IMR-90 (cell line): ENCODE measurements around the gene PLEKHB1. TPM values are rescaled to one million over a fixed set of nuclear protein-coding genes. Genes with fewer than 3 reads are reported as not detected.

Experiments
- ATAC-seq: fragments of 200-7000 bp; cut with Tn5 transposase; 2 replicates; pipeline ENCODE4 v1.9.1; 2020; ENCODE audit warnings: low read depth, mild to moderate bottlenecking, moderate library complexity
- BruUV-seq: library from RNA; stranded (reverse); fragments of 400-500 nt; replicated peaks from 2 replicates; lab custom pipeline; 2021; lab: Mats Ljungman, UMichigan
- CTCF ChIA-PET: fragments of 300-600 bp; formaldehyde crosslinking; extraction: SDS; loops from one replicate; lab custom pipeline; 2021; ENCODE audit warnings: antibody characterized with exemption; lab: Yijun Ruan, JAX
- POLR2A ChIA-PET: fragments of 300-600 bp; sonication (Branson Sonifier 250); formaldehyde crosslinking; loops from one replicate; lab custom pipeline; 2022; ENCODE audit warnings: antibody characterized with exemption; ENCODE audit not compliant: unreplicated experiment; lab: Charles Lee
- DNase-seq: peaks from one replicate; pipeline ENCODE4 v3.0.0; 2013
- H2AFZ ChIP-seq: replicated peaks from 2 replicates; pipeline ENCODE3; 2013; ENCODE audit warnings: low read length, mild to moderate bottlenecking; ENCODE audit not compliant: poor library complexity
- H2AK5ac ChIP-seq: 2 replicates; pipeline ENCODE4 v1.6.1; 2013; ENCODE audit warnings: low read depth, low read length, inconsistent platforms
- H2AK9ac ChIP-seq: replicated peaks from 2 replicates; pipeline ENCODE3; 2013; ENCODE audit warnings: mild to moderate bottlenecking, low read depth, low read length, moderate library complexity; ENCODE audit not compliant: poor library complexity
- H2BK120ac ChIP-seq: 2 replicates; pipeline ENCODE4 v1.6.1; 2013; ENCODE audit warnings: low read depth, low read length, inconsistent platforms
- H2BK15ac ChIP-seq: 3 replicates; pipeline ENCODE4 v1.6.1; 2013; ENCODE audit warnings: low read depth, low read length, inconsistent platforms
- H2BK20ac ChIP-seq: 2 replicates; pipeline ENCODE4 v1.6.1; 2013; ENCODE audit warnings: low read depth, mild to moderate bottlenecking, inconsistent platforms, low read length, moderate library complexity
- H2BK5ac ChIP-seq: 2 replicates; pipeline ENCODE4 v1.6.1; 2013; ENCODE audit warnings: mild to moderate bottlenecking, low read depth, low read length, inconsistent platforms; ENCODE audit not compliant: poor library complexity, severe bottlenecking
- H3K14ac ChIP-seq: replicated peaks from 2 replicates; pipeline ENCODE4 v1.6.1; 2013; ENCODE audit warnings: low read depth, low read length, inconsistent platforms
- H3K18ac ChIP-seq: 2 replicates; pipeline ENCODE4 v1.6.1; 2013; ENCODE audit warnings: low read depth, low read length, control low read depth
- H3K23ac ChIP-seq: 2 replicates; pipeline ENCODE4 v1.6.1; 2013; ENCODE audit warnings: low read depth, low read length, inconsistent platforms
- H3K27ac ChIP-seq: 2 replicates; pipeline ENCODE4 v1.5.1; 2013; ENCODE audit warnings: mild to moderate bottlenecking, control low read depth, low read length; ENCODE audit not compliant: insufficient read depth
- H3K27me3 ChIP-seq: 2 replicates; pipeline ENCODE4 v1.6.1; 2013; ENCODE audit warnings: low read length; ENCODE audit not compliant: control insufficient read depth, insufficient read depth
- H3K36me3 ChIP-seq: 2 replicates; pipeline ENCODE4 v1.6.1; 2013; ENCODE audit warnings: low read length, mixed read lengths; ENCODE audit not compliant: control insufficient read depth, insufficient read depth
- H3K4ac ChIP-seq: 2 replicates; pipeline ENCODE4 v1.6.1; 2013; ENCODE audit warnings: low read depth, low read length, inconsistent platforms
- H3K4me1 ChIP-seq: 2 replicates; pipeline ENCODE4 v1.6.1; 2013; ENCODE audit warnings: low read length, mixed read lengths; ENCODE audit not compliant: control insufficient read depth, insufficient read depth
- H3K4me2 ChIP-seq: 2 replicates; pipeline ENCODE4 v1.6.1; 2013; ENCODE audit warnings: low read depth, mild to moderate bottlenecking, control low read depth, low read length, moderate library complexity
- H3K4me3 ChIP-seq: 2 replicates; pipeline ENCODE4 v1.5.1; 2013; ENCODE audit warnings: low read depth, mild to moderate bottlenecking, control low read depth, low read length, moderate library complexity; ENCODE audit not compliant: insufficient read depth
- H3K56ac ChIP-seq: 2 replicates; pipeline ENCODE4 v1.6.1; 2013; ENCODE audit warnings: low read length, inconsistent platforms; ENCODE audit not compliant: insufficient read depth; ENCODE audit errors: extremely low read depth
- H3K79me1 ChIP-seq, 2 experiments: 2 replicates each; pipeline ENCODE4 v1.6.1; 2013; ENCODE audit warnings: low read length in 2 of 2, inconsistent platforms in 1 of 2, low read depth in 1 of 2
- H3K9ac ChIP-seq: 2 replicates; pipeline ENCODE4 v1.6.1; 2013; ENCODE audit warnings: low read depth, low read length, control low read depth
- H3K9me1 ChIP-seq: 2 replicates; pipeline ENCODE4 v1.6.1; 2013; ENCODE audit warnings: low read length, inconsistent platforms; ENCODE audit not compliant: insufficient read depth
- H3K9me3 ChIP-seq: 2 replicates; pipeline ENCODE4 v1.6.1; 2013; ENCODE audit warnings: low read length; ENCODE audit not compliant: control insufficient read depth, insufficient read depth
- H4K20me1 ChIP-seq: 2 replicates; pipeline ENCODE4 v1.6.1; 2013; ENCODE audit warnings: low read length, inconsistent platforms; ENCODE audit not compliant: insufficient read depth
- H4K5ac ChIP-seq: 2 replicates; pipeline ENCODE4 v1.6.1; 2013; ENCODE audit warnings: mild to moderate bottlenecking, low read depth, low read length, control low read depth
- H4K8ac ChIP-seq, 2 experiments: 2 replicates each; pipeline ENCODE4 v1.6.1; 2013; ENCODE audit warnings: low read depth in 2 of 2, low read length in 2 of 2, control low read depth in 1 of 2, inconsistent platforms in 1 of 2
- H4K91ac ChIP-seq: 2 replicates; pipeline ENCODE4 v1.6.1; 2013; ENCODE audit warnings: low read depth, low read length, inconsistent platforms; ENCODE audit not compliant: insufficient read depth
- BHLHE40 ChIP-seq: fragments of 150-350 bp; IDR thresholded peaks from 2 replicates; pipeline ENCODE4 v1.6.1; 2016; ENCODE audit warnings: mild to moderate bottlenecking, low read depth, low read length
- CEBPB ChIP-seq: IDR thresholded peaks from 2 replicates; pipeline ENCODE4 v1.6.1; 2012; ENCODE audit warnings: low read depth, low read length, improper control_type of control experiment
- CHD1 ChIP-seq: IDR thresholded peaks from 2 replicates; pipeline ENCODE4 v1.6.1; 2012; ENCODE audit warnings: low read depth, low read length, improper control_type of control experiment
- FOS ChIP-seq: fragments of 150-350 bp; IDR thresholded peaks from 2 replicates; pipeline ENCODE4 v1.6.1; 2016; ENCODE audit warnings: low read depth, low read length
- MAFK ChIP-seq: IDR thresholded peaks from 2 replicates; pipeline ENCODE4 v1.6.1; 2012; ENCODE audit warnings: low read depth, low read length, improper control_type of control experiment
- MXI1 ChIP-seq: IDR thresholded peaks from 2 replicates; pipeline ENCODE4 v1.6.1; 2012; ENCODE audit warnings: low read depth, mild to moderate bottlenecking, low read length, moderate library complexity, borderline replicate concordance
- NFE2L2 ChIP-seq: fragments of 150-350 bp; IDR thresholded peaks from 2 replicates; pipeline ENCODE4 v1.6.1; 2016; ENCODE audit warnings: low read depth, mild to moderate bottlenecking, low read length
- POLR2A ChIP-seq: IDR thresholded peaks from 2 replicates; pipeline ENCODE4 v1.6.1; 2012; ENCODE audit warnings: mild to moderate bottlenecking, low read depth, low read length
- RAD21 ChIP-seq: IDR thresholded peaks from 2 replicates; pipeline ENCODE4 v1.6.1; 2012; ENCODE audit warnings: low read length, improper control_type of control experiment
- RCOR1 ChIP-seq: IDR thresholded peaks from 2 replicates; pipeline ENCODE4 v1.6.1; 2012; ENCODE audit warnings: mild to moderate bottlenecking, low read length, improper control_type of control experiment; ENCODE audit not compliant: insufficient replicate concordance
- RFX5 ChIP-seq: IDR thresholded peaks from 2 replicates; pipeline ENCODE4 v1.8.0; 2012; ENCODE audit warnings: low read depth, mild to moderate bottlenecking, low read length, moderate library complexity
- SMC3 ChIP-seq: fragments of 150-350 bp; IDR thresholded peaks from 2 replicates; pipeline ENCODE4 v1.6.1; 2016; ENCODE audit warnings: low read depth, mild to moderate bottlenecking, antibody characterized with exemption, low read length, moderate library complexity
- WGBS, 2 experiments: methylation state at CpG; one replicate each; pipeline versions ENCODE4 v1.1.5 to v1.1.7; 2013; ENCODE audit warnings: missing lambda C conversion rate in 2 of 2; ENCODE audit not compliant: insufficient read length in 1 of 2; ENCODE audit errors: extremely low coverage in 2 of 2; 5-methylcytosine and 5-hydroxymethylcytosine counted together
- dilution Hi-C: fragments of 300-500 bp; cut with HindIII; formaldehyde crosslinking; loops from one replicate; pipeline ENCODE4 v1.14.3; 2018; ENCODE audit warnings: low sequenced_read_pairs; ENCODE audit not compliant: unreplicated experiment
- in situ Hi-C: fragments of 300-500 bp; cut with MboI; formaldehyde crosslinking; loops from 3 replicates; pipeline ENCODE4 v1.14.3; 2019; ENCODE audit warnings: low sequenced_read_pairs, inconsistent platforms, mixed read lengths
- intact Hi-C: fragments of 100-400 bp; cut with micrococcal nuclease; formaldehyde crosslinking; loops from 2 replicates; pipeline ENCODE4 v1.10.0; 2022
- polyA plus RNA-seq, 3 experiments: library from polyadenylated mRNA; depleted of rRNA; stranded (reverse); fragments of >200 nt; gene quantifications; 2 replicates each; pipeline ENCODE4 v1.2.3, GENCODE V29; 2012; ENCODE audit warnings: low replicate concordance in 1 of 3
- total RNA-seq: library from RNA; depleted of rRNA; stranded (reverse); fragments of >200 nt; gene quantifications from 2 replicates; pipeline ENCODE4 v1.2.3, GENCODE V29; 2012
- TF ChIP-seq, protein P1 (sequence below): conservative IDR thresholded peaks from 2 replicates; pipeline ENCODE4 v1.5.1; 2012; ENCODE audit warnings: mild to moderate bottlenecking, low read depth, low read length, improper control_type of control experiment
- TF ChIP-seq, protein P2 (sequence below): fragments of 150-350 bp; IDR thresholded peaks from 2 replicates; pipeline ENCODE4 v1.6.1; 2017; ENCODE audit warnings: mild to moderate bottlenecking, antibody characterized with exemption, low read length, low read depth

PLEKHB1 gene
- total and polyA plus RNA-seq, 2 of the 4 experiments (the other 2 are of a cell fraction) = 0.36 to 0.86 TPM

DNA sequence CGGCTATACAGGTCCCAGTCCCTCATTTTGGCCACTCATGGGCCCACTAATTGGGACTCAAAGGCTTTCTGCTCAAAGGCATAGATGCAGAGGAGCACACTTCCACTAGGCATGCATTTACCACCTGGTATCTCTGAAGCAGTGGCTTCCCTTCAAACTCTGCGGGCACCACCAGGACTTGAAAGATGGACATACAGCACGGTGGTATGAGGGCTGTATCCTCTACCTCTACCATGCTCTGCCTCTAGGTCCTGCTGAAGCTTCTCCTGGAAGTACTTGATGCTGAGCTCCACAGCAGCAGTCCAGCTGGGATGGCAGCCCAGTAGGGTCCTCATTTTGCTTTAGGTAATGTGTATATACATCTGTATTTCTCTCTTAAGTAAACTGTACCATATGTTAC is 64.6 kb downstream of the PLEKHB1 start:
- Histone ChIP-seq H3K27ac (no peak overlapping the region), H3K23ac (no peak overlapping the region), H3K27me3 (no peaks in the 10 kb centered on the region), H4K5ac (no peak overlapping the region), H4K91ac (no peak overlapping the region), H3K14ac (no peak overlapping the region), H2BK15ac (no peak overlapping the region), H2AK9ac (no peak overlapping the region), H2BK120ac (no peak overlapping the region), H2BK20ac (no peak overlapping the region), H3K4me1 (no peaks in the 10 kb centered on the region), H3K36me3 (peaks cover 14% of the 10 kb centered on the region), H3K56ac (no peak overlapping the region), H3K9ac (no peak overlapping the region), H3K9me3 (no peaks in the 10 kb centered on the region), H2AFZ (no peak overlapping the region), H2BK5ac (no peak overlapping the region), H4K8ac (no peak overlapping the region), H4K20me1 (no peaks in the 10 kb centered on the region; the same call in 1 of the 2 replicates), H3K4me3 (no peak overlapping the region), H3K4me2 (no peak overlapping the region), H3K18ac (no peak overlapping the region), H2AK5ac (no peak overlapping the region), H3K9me1 (peaks cover 6% of the 10 kb centered on the region; the same call in 1 of the 2 replicates), H3K4ac (no peak overlapping the region), H3K79me1 (peaks cover 19 to 24% of the 10 kb centered on the region in 2 experiments)
- DNase-seq (no peak), ATAC-seq (no peak)
- intact Hi-C loops (no loop called here), in situ Hi-C loops (no loop called here), dilution Hi-C loops (no loop called here)
- 100% methylated on average over 1 of the region's 3 CpGs; no CpG with 5 or more reads in 1 of the 2 experiments for WGBS, 2 experiments
- ChIA-PET CTCF (no interaction called here), POLR2A (no interaction called here)
- no TSS peak for BruUV-seq
- TF ChIP-seq NFE2L2 (no peak), MAFK (no peak), CEBPB (no peak), BHLHE40 (no peak), RAD21 (no peak), SMC3 (no peak), RCOR1 (no peak), MXI1 (no peak), RFX5 (no peak), CHD1 (no peak), POLR2A (no peak), FOS (no peak)
- TF ChIP-seq, protein P1, sequence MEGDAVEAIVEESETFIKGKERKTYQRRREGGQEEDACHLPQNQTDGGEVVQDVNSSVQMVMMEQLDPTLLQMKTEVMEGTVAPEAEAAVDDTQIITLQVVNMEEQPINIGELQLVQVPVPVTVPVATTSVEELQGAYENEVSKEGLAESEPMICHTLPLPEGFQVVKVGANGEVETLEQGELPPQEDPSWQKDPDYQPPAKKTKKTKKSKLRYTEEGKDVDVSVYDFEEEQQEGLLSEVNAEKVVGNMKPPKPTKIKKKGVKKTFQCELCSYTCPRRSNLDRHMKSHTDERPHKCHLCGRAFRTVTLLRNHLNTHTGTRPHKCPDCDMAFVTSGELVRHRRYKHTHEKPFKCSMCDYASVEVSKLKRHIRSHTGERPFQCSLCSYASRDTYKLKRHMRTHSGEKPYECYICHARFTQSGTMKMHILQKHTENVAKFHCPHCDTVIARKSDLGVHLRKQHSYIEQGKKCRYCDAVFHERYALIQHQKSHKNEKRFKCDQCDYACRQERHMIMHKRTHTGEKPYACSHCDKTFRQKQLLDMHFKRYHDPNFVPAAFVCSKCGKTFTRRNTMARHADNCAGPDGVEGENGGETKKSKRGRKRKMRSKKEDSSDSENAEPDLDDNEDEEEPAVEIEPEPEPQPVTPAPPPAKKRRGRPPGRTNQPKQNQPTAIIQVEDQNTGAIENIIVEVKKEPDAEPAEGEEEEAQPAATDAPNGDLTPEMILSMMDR = no peak
- TF ChIP-seq, protein P2, sequence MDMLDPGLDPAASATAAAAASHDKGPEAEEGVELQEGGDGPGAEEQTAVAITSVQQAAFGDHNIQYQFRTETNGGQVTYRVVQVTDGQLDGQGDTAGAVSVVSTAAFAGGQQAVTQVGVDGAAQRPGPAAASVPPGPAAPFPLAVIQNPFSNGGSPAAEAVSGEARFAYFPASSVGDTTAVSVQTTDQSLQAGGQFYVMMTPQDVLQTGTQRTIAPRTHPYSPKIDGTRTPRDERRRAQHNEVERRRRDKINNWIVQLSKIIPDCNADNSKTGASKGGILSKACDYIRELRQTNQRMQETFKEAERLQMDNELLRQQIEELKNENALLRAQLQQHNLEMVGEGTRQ = no peak
